Activated naive CD8-positive, alpha-beta T cell (primary cell): ENCODE measurements around the gene ID2.

ENCODE experiments used
- H3K27ac Mint-ChIP-seq: one replicate; pipeline ENCODE4 v1.8.0; 2021; ENCODE audit warnings: mixed read lengths
- H3K27me3 Mint-ChIP-seq: one replicate; pipeline ENCODE4 v1.8.0; 2021; ENCODE audit warnings: mixed read lengths
- H3K36me3 Mint-ChIP-seq: one replicate; pipeline ENCODE4 v1.8.0; 2021; ENCODE audit warnings: mixed read lengths
- H3K4me1 Mint-ChIP-seq: one replicate; pipeline ENCODE4 v1.8.0; 2021; ENCODE audit warnings: low read depth, mixed read lengths
- H3K4me3 Mint-ChIP-seq: one replicate; pipeline ENCODE4 v1.8.0; 2021; ENCODE audit warnings: mild to moderate bottlenecking, mixed read lengths
- H3K9me3 Mint-ChIP-seq: one replicate; pipeline ENCODE4 v1.8.0; 2021; ENCODE audit warnings: low read depth, mixed read lengths

ID2 gene

GRCh38 chr2:8643250-8643995 lies 38.4 kb upstream of the ID2 start:
- H3K27me3 Mint-ChIP-seq, result no peaks in the 10 kb centered on the region
- no peak overlapping the region for H3K4me3 Mint-ChIP-seq
- no peaks in the 10 kb centered on the region for H3K36me3 Mint-ChIP-seq
- H3K9me3 Mint-ChIP-seq, result no peaks in the 10 kb centered on the region
- H3K27ac Mint-ChIP-seq, result no peak overlapping the region
- peaks cover 1% of the 10 kb centered on the region for H3K4me1 Mint-ChIP-seq

- Mint-ChIP-seq H3K27me3 (no peaks in the 10 kb centered on the region), H3K36me3 (no peaks in the 10 kb centered on the region), H3K4me1 (peaks cover 1% of the 10 kb centered on the region), H3K9me3 (no peaks in the 10 kb centered on the region), H3K4me3 (no peak overlapping the region), H3K27ac (no peak overlapping the region)
These were observed 37.9 kb upstream of the ID2 start for GRCh38 chr2:8643996-8644356.

- no peaks in the 10 kb centered on the region for H3K9me3 Mint-ChIP-seq
- no peaks in the 10 kb centered on the region for H3K36me3 Mint-ChIP-seq
- H3K4me1 Mint-ChIP-seq, result peaks cover 1% of the 10 kb centered on the region
- H3K27ac Mint-ChIP-seq, result no peak overlapping the region
- H3K4me3 Mint-ChIP-seq, result no peak overlapping the region
- no peaks in the 10 kb centered on the region for H3K27me3 Mint-ChIP-seq
These were observed 37.2 kb upstream of the ID2 start for GRCh38 chr2:8644605-8645175.

- Mint-ChIP-seq H3K27me3 (no peaks in the 10 kb centered on the region), H3K9me3 (no peaks in the 10 kb centered on the region), H3K4me1 (peaks cover 1% of the 10 kb centered on the region), H3K4me3 (no peak overlapping the region), H3K36me3 (no peaks in the 10 kb centered on the region), H3K27ac (no peak overlapping the region)
These were observed 36.6 kb upstream of the ID2 start for GRCh38 chr2:8645176-8645831.

- H3K36me3 Mint-ChIP-seq, result no peaks in the 10 kb centered on the region
- no peak overlapping the region for H3K4me3 Mint-ChIP-seq
- H3K27ac Mint-ChIP-seq, result no peak overlapping the region
- peaks cover 1% of the 10 kb centered on the region for H3K4me1 Mint-ChIP-seq
- no peaks in the 10 kb centered on the region for H3K27me3 Mint-ChIP-seq
- H3K9me3 Mint-ChIP-seq, result no peaks in the 10 kb centered on the region
These were observed 35.0 kb upstream of the ID2 start for GRCh38 chr2:8646731-8647461.

DNA sequence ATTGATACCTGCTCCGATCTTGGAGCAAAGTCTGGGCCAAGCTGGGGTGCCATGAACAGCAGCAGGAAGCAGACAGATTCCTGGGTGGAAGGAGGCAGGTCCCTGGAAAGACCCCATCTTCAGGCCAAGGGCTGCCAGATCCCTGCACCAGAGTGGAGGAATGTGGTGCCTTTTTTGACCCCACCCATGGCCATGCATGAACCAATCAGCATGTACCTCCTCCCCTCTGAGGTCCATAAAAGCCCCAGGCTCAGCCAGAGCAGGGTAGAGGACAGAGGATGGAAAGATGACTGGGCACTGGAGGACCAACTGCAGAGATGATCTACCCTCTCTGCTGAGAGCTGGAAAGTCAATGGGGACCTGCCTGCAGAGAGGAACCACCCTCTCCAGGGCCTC lies 34.4 kb upstream of the ID2 start:
- H3K4me1 Mint-ChIP-seq, result peaks cover 1% of the 10 kb centered on the region
- no peaks in the 10 kb centered on the region for H3K36me3 Mint-ChIP-seq
- no peak overlapping the region for H3K27ac Mint-ChIP-seq
- H3K4me3 Mint-ChIP-seq, result no peak overlapping the region
- no peaks in the 10 kb centered on the region for H3K27me3 Mint-ChIP-seq
- H3K9me3 Mint-ChIP-seq, result no peaks in the 10 kb centered on the region

GRCh38 chr2:8648441-8649213 lies 33.2 kb upstream of the ID2 start:
- Mint-ChIP-seq H3K27me3 (no peaks in the 10 kb centered on the region), H3K27ac (no peak overlapping the region), H3K9me3 (no peaks in the 10 kb centered on the region), H3K36me3 (no peaks in the 10 kb centered on the region), H3K4me3 (no peak overlapping the region), H3K4me1 (peaks cover 1% of the 10 kb centered on the region)

- no peak overlapping the region for H3K4me3 Mint-ChIP-seq
- H3K9me3 Mint-ChIP-seq, result no peaks in the 10 kb centered on the region
- no peaks in the 10 kb centered on the region for H3K27me3 Mint-ChIP-seq
- H3K27ac Mint-ChIP-seq, result no peak overlapping the region
- no peaks in the 10 kb centered on the region for H3K36me3 Mint-ChIP-seq
- no peaks in the 10 kb centered on the region for H3K4me1 Mint-ChIP-seq
These were observed 32.1 kb upstream of the ID2 start for GRCh38 chr2:8649718-8650117.

DNA sequence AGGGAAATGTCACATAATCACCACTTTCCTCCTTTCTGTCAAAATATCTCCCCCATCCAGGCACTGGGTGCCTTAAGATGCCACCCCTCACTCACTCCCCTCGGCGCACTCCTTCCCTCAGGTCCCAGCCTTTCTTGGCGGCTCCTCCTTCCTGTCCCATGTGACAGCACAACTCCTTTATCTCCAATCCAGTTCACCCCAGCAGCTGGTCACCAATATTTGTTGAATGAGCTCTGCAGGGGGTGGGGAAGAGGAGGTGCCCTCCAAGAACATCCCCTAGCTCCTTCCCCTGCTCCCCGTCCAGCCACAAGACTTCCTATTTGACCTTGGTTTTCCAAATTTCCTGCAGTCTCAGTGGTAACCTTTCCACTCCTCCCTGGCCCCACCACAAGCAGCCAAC lies 31.6 kb upstream of the ID2 start:
- Mint-ChIP-seq H3K27ac (no peak overlapping the region), H3K9me3 (no peaks in the 10 kb centered on the region), H3K36me3 (no peaks in the 10 kb centered on the region), H3K4me3 (no peak overlapping the region), H3K4me1 (no peaks in the 10 kb centered on the region), H3K27me3 (peaks cover 3% of the 10 kb centered on the region)

- no peak overlapping the region for H3K4me3 Mint-ChIP-seq
These were observed 29.0 kb upstream of the ID2 start for GRCh38 chr2:8652774-8653426.

DNA sequence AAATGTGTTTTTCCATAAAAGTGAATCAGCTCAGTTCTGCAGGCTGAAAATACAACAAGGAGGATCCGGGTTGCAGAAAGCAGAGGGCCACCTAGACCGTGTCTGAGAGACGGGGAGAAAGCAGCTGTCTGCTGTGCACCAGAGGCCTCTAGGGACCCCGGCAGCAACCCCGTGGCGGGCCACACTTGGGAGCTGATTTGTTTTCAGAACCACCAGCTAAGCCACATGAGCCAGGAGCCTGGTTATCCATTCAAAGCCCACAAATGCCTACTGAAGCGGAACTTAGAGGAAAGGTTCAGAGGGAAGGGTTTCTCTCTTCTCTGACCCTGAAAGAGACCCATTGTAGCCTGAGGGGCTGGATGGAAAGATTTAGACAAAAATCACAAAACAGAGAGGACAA lies 28.4 kb upstream of the ID2 start:
- Mint-ChIP-seq H3K27me3 (peaks cover 8% of the 10 kb centered on the region), H3K27ac (no peak overlapping the region), H3K9me3 (no peaks in the 10 kb centered on the region), H3K36me3 (peaks cover 2% of the 10 kb centered on the region), H3K4me1 (peaks cover 9% of the 10 kb centered on the region), H3K4me3 (no peak overlapping the region)

More at GRCh38 chr2:8652774-8653426, 29.0 kb upstream of the ID2 start:
- no peak overlapping the region for H3K27ac Mint-ChIP-seq
- peaks cover 9% of the 10 kb centered on the region for H3K4me1 Mint-ChIP-seq
- peaks cover 2% of the 10 kb centered on the region for H3K36me3 Mint-ChIP-seq
- H3K9me3 Mint-ChIP-seq, result no peaks in the 10 kb centered on the region
- peaks cover 7% of the 10 kb centered on the region for H3K27me3 Mint-ChIP-seq

GRCh38 chr2:8654041-8654440 lies 27.8 kb upstream of the ID2 start:
- Mint-ChIP-seq H3K4me3 (no peak overlapping the region), H3K27me3 (peaks cover 8% of the 10 kb centered on the region), H3K4me1 (peaks cover 9% of the 10 kb centered on the region), H3K9me3 (no peaks in the 10 kb centered on the region), H3K27ac (no peak overlapping the region), H3K36me3 (peaks cover 2% of the 10 kb centered on the region)

DNA sequence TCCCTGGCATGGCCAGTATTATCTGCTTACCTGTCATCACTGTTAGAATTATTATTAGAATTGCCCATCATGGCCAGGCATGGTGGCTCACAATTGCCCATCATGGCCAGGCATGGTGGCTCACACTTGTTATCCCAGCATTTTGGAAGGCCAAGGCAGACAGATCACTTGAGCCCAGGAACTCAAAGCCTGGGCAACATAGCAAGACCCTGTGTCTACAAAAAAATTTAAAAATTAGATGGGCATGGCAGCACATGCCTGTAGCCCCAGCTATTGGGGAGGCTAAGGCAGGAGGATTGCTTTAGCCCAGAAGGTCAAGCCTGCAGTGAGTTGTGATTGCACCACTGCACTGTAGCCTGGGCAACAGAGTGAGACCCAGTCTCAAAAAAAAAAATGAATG lies 27.4 kb upstream of the ID2 start:
- H3K4me1 Mint-ChIP-seq, result peaks cover 9% of the 10 kb centered on the region
- peaks cover 2% of the 10 kb centered on the region for H3K36me3 Mint-ChIP-seq
- peaks cover 8% of the 10 kb centered on the region for H3K27me3 Mint-ChIP-seq
- no peak overlapping the region for H3K27ac Mint-ChIP-seq
- no peak overlapping the region for H3K4me3 Mint-ChIP-seq
- no peaks in the 10 kb centered on the region for H3K9me3 Mint-ChIP-seq

DNA sequence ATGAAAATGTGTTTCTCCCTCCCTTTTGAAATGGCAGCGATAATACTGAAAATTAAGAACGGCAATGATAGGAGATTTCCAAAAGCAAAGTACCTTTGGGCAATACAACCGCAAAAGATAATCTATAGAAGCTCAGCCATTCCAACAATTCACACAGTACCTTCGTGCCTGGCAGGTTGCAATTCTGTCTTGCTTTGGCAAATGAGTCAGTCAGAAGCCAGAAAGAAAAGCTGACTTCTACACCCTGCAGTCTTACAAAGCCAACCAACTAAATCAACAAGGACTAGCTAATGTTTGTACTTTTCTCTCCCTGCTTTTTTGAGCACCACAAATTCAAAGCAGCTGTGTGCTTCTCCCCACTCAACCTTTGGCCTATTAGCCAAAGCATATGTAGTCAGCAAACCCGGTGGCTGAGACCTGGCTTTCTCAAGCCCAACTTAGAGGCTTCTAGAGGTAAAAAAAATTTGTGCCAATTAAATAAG lies 25.7 kb upstream of the ID2 start:
- Mint-ChIP-seq H3K36me3 (peaks cover 2% of the 10 kb centered on the region), H3K4me1 (peaks cover 9% of the 10 kb centered on the region), H3K27ac (no peak overlapping the region), H3K9me3 (no peaks in the 10 kb centered on the region), H3K4me3 (no peak overlapping the region), H3K27me3 (peaks cover 14% of the 10 kb centered on the region)
